H7 (cell line): Measurements from ENCODE around the gene SH3D19. TPM values are rescaled to one million over a fixed set of nuclear protein-coding genes. Genes with fewer than 3 reads are reported as not detected.
"Not testable (repeated sequence)": the region's sequence is repeated elsewhere in the genome, so short reads cannot be mapped to it uniquely, and the experiment has no call there.

Source experiments
- DNase-seq: peaks from one replicate; pipeline ENCODE4 v3.0.0; 2012
- H3K27me3 ChIP-seq: 2 replicates; pipeline ENCODE4 v1.6.0; 2011; ENCODE audit warnings: mild to moderate bottlenecking, low read length; ENCODE audit not compliant: control insufficient read depth, insufficient read depth
- H3K36me3 ChIP-seq: replicated peaks from 2 replicates; pipeline ENCODE4 v1.5.1; 2011; ENCODE audit warnings: low read length; ENCODE audit not compliant: control insufficient read depth, insufficient read depth
- H3K4me3 ChIP-seq: 2 replicates; pipeline ENCODE4 v1.5.1; 2011; ENCODE audit warnings: low read depth, mild to moderate bottlenecking, control low read depth, low read length, moderate library complexity; ENCODE audit not compliant: insufficient read depth
- total RNA-seq: library from RNA; depleted of rRNA; stranded (reverse); fragments of >200 nt; shearing (Covaris generic); gene quantifications from 2 replicates; pipeline ENCODE4 v1.2.3, GENCODE V29; 2014; rRNA removed

SH3D19 gene
- total RNA-seq, 1 experiment from 2014 or later = 24.8 TPM

DNA sequence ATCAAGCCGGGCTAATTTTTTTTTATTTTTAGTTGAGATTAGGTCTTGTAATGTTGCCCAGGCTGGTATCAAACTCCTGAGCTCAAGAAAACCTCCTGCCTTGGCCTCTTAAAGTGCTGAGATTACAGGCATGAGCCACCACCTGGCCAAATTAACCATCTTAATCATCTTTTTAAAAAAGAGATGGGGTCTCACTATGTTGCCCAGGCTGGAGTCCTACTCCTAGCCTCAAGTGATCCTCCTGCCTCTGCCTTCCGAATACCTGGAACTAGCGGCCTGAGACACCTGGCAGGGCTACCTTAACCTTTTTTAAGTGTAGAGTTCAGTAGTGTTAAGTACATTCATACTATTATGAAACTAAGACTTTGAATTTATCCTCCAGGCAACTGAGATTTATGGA is 227.6 kb downstream of the SH3D19 start:
- DNase-seq = no peak
- Histone ChIP-seq H3K4me3 (no peak overlapping the region), H3K27me3 (no peaks in the 10 kb centered on the region), H3K36me3 (peaks cover 16% of the 10 kb centered on the region)

DNA sequence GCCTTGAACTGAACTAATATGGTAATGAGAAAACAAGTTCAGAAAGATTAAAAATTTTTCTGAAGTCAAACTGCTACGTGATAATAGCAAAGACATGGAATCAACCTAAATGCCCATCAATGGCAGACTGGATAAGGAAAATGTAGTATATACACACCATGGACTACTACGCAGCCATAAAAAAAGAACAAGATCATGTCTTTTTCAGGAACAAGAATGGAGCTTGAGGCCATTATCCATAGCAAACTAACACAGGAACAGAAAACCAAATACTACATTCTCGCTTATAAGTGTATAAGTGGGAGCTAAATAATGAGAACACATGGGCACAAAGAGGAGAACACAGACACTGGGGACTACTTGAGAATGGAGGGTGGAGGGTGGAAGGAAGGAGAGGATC is 230.3 kb downstream of the SH3D19 start:
- no peak for DNase-seq
- Histone ChIP-seq H3K36me3 (no peaks in the 10 kb centered on the region), H3K4me3 (no peak overlapping the region), H3K27me3 (no peaks in the 10 kb centered on the region)

DNA sequence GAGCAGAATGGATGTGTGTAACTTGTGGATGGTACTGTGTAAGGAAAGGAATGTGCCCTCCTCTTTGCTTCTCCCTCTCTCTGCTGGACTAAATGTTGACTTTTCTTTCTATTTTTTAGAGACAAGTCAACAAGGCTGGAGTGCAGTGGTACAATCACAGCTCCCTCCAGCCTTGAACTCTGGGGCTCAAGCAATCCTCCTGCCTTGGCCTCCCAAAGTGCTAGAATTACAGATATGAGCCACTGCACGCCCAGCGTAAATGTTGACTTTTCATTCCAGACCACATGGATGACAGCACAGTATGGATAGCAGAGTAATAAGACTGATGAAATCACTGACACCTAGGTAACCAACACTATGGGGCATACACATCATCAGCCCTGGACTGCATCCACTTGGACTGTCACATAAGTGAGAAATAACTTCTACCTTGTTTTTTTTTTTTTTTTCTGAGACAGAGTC is 231.1 kb downstream of the SH3D19 start:
- Histone ChIP-seq H3K4me3 (no peak overlapping the region), H3K27me3 (no peaks in the 10 kb centered on the region), H3K36me3 (no peaks in the 10 kb centered on the region)
- DNase-seq = no peak

DNA sequence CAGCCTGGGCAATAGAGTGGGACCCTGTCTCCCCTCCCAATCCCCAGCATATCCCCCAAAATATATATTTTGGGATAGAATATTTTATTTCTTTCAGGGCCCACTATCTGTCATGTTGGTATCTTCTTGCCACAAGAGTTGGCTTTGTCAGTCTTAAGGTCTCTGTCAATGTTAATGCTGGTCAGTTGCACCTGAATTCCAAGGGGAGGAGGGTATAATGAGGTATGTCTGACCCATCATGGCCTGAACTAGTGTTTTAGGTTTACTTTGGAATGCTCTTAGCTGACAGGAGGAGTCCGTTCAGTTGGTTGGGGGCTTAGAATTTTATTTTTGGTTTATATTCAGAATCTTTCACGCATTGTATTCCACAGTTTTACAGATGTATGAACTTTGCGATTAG is 232.2 kb downstream of the SH3D19 start:
- Histone ChIP-seq H3K27me3 (no peaks in the 10 kb centered on the region), H3K36me3 (no peaks in the 10 kb centered on the region), H3K4me3 (no peak overlapping the region)
- DNase-seq = no peak

DNA sequence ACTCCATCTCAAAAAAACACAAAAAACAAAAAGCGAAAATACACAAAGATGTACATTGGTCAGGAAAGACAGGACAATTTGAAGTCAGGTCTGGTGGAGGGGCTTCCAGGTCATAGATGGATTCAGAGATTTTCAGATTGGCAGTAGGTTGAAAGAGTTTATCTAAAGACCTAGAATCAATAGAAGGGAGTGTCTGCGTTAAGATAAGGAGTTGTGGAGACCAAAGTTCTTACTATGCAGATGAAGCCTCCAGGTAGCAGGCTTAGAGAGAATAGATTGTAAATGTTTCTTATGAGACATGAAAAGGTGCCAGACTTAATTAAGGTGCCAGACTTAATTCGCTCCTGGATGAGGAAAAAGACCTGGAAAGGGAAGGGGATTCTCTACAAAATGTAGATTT is 232.9 kb downstream of the SH3D19 start:
- Histone ChIP-seq H3K36me3 (no peaks in the 10 kb centered on the region), H3K4me3 (no peak overlapping the region), H3K27me3 (no peaks in the 10 kb centered on the region)
- no peak for DNase-seq

DNA sequence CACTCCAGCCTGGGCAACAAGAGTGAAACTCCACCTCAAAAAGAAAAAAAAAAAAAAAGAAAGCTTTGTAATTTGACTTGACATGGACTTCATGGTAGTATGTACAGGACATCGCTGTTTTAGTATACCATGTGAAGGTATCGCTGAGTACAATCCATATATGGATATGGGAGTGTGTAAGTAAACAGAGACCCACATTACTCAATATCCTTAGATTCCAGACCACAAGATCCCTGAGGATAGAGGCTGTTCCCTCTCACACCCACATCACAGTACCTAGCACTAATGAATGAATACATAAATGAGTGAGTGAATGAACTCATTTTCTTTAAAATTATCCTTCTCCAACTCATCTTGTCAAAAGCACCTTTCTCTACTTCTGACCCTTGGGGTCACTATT is 234.4 kb downstream of the SH3D19 start:
- H3K36me3 ChIP-seq = no peaks in the 10 kb centered on the region
- no peaks in the 10 kb centered on the region for H3K27me3 ChIP-seq
- H3K4me3 ChIP-seq = no peak overlapping the region
- no peak for DNase-seq

DNA sequence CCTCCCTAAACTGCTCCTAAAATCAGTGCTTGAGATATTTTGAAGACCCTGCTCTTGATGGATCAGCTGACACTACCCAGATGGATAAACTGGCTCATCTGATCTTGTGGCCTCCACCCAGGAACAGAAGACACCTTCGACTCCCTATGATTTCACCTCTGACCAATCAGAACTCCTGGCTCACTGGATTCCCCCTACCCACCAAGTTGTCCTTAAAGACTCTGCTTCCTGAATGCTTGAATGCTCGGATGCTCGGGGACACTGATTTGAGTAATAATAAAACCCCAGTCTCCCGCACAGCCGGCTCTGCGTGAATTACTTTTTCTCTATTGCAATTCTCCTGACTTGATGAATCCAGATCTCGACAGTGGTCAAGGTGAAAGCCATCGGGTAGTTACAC is 237.9 kb downstream of the SH3D19 start:
- no peak for DNase-seq
- Histone ChIP-seq H3K36me3 (no peaks in the 10 kb centered on the region), H3K27me3 (no peaks in the 10 kb centered on the region), H3K4me3 (no peak overlapping the region)

DNA sequence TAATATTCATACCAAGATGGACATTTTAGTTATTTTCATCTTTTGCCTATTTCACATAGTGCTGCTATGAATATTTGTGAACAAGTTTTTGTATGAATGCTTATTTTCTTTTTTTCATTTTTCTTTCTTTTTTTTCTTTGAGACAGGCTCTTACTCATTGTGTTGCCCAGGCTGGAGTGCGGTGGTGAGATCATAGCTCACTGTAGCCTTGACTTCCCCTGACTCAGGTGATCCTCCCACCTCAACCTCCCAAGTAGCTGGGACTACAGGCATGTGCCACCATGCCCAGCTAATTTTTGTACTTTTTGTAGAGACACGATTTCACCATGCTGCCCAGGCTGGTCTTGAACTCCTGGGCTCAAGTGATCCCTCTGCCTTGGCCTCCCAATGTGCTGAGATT is 247.4 kb downstream of the SH3D19 start:
- H3K4me3 ChIP-seq, H3K36me3 ChIP-seq, DNase-seq, H3K27me3 ChIP-seq: not testable (repeated sequence)

DNA sequence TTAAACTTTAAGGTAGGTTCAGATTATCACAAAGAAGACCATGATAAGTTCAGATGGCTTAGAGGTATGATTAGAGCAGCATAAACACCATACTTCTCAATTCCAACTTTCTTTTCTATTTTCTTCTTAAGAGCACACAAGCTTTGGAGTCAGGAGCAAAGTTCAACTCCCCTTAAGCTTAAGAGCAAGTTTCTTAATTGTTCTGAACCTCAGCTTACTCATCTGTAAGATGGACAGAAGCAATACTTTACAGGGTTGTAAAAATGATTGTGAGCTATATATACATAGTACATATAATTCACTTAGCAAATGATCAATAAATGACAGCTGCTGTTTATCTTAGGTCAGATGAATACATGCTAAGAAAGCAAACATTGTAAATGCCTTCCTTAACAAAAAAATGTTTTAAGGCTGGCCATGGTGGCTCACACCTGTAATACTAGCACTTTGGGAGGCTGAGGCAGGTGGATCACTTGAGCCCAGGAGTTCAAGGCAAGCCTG is 250.9 kb downstream of the SH3D19 start:
- DNase-seq = no peak
- H3K4me3 ChIP-seq = no peak overlapping the region
- no peaks in the 10 kb centered on the region for H3K27me3 ChIP-seq
- H3K36me3 ChIP-seq = no peaks in the 10 kb centered on the region

Other genes with a start within 250 kb of the SH3D19 start
- gene RPS3A, start 226.0 kb downstream of the SH3D19 start, total RNA-seq = 2,159 and 2,810 TPM in 2 replicates
- gene PRSS48, start 48.4 kb downstream of the SH3D19 start, total RNA-seq = not detected in 2 replicates
- gene FHIP1A, start 83.6 kb upstream of the SH3D19 start, total RNA-seq = 24.2 and 25.6 TPM in 2 replicates